Eye (tissue), 1 donor: ENCODE data around the gene TCEAL9.
"Not testable (repeated sequence)": the region's sequence is repeated elsewhere in the genome, so short reads cannot be mapped to it uniquely, and the experiment has no call there.

ENCODE experiments used
- DNase-seq: peaks from one replicate; pipeline ENCODE4 v3.0.0-alpha.2; 2015

TCEAL9 gene

DNA sequence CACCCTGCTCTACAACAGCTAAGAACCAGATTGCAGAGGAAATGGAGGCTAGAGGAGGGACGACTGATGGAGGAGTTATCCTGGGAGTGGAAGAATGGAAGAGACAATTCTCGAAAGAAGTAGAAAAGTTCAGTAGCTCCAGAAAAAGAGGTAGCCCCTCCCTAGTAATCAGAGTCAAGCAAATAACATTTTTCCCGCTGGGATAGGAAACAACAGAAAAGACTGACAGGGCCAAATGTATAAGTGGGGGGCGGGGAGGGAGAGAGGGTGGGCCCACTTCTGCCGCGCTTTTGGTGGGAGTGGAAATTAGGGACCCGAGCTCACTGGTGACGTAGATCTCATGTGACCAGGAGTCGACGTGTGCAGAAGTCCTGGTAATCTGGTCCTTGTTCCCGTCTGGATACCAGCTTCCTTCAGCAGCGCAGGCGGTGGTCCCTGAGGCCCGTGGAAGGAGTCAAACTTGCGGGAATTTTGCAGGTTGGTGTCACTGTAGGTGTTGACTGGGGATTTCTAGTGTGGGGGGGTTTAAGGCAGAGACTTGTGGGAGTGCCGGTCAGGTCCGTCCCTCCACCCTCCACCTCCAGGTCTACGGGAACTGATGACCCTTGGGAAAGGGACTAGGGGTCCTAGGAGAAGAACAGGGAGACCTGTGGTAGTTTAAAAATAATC lies at the start of gene TCEAL9:
Gene TCEAL9, plus strand, starts transcription at position 377 of the 669 bp plus-strand sequence. CDS start 1,179 bp downstream, outside the sequence.
- peak; percentile 89 for DNase-seq

- peak; percentile 41 for DNase-seq
Measured at GRCh38 chrX:103309860-103310554, 46.3 kb upstream of the TCEAL9 start.

GRCh38 chrX:103310555-103311398 lies 45.5 kb upstream of the TCEAL9 start, which contains the start of gene BEX2:
Gene BEX2 (minus strand): TSS chrX:103310990. CDS start chrX:103309976, 1,014 bp downstream.
- peak; percentile 91 for DNase-seq

- no peak for DNase-seq
Measured at GRCh38 chrX:103311399-103311780, 44.9 kb upstream of the TCEAL9 start.

GRCh38 chrX:103329991-103330390 lies 26.3 kb upstream of the TCEAL9 start, which contains the start of gene TCEAL7:
Gene TCEAL7 (plus strand): TSS chrX:103330239. CDS start chrX:103331404, 1,165 bp downstream.
- DNase-seq = peak; percentile 89

- DNase-seq = peak; percentile 84
Measured at GRCh38 chrX:103330681-103331288, 25.5 kb upstream of the TCEAL9 start.

DNA sequence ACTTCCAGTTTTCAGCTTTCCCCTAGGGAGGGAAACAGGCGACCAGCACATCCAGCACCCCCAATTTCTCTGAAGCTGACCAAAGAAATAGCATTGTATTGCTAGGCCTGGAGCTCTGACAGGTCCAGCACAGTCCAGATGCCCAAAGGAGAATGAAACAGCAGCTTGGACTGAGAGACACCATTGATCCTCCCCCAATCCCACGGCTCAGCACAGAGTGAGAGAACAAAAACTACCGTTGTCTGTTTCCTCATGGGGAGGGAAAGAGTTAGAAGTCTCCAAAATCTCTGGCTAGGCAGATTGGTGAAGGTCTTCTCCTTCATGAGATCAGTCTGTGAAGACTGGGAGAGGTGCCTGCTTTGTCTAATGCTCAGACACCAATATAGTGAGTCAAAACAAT lies 17.6 kb upstream of the TCEAL9 start:
- DNase-seq = no peak

- DNase-seq = peak; percentile 69
Measured at GRCh38 chrX:103343105-103343504, 13.2 kb upstream of the TCEAL9 start.

GRCh38 chrX:103344606-103345005 lies 11.7 kb upstream of the TCEAL9 start:
- no peak for DNase-seq

- no peak for DNase-seq
Measured at GRCh38 chrX:103347682-103348397, 8.5 kb upstream of the TCEAL9 start.

- peak; percentile 65 for DNase-seq
Measured at GRCh38 chrX:103356858-103357257, 552 bp downstream of the TCEAL9 start.

DNA sequence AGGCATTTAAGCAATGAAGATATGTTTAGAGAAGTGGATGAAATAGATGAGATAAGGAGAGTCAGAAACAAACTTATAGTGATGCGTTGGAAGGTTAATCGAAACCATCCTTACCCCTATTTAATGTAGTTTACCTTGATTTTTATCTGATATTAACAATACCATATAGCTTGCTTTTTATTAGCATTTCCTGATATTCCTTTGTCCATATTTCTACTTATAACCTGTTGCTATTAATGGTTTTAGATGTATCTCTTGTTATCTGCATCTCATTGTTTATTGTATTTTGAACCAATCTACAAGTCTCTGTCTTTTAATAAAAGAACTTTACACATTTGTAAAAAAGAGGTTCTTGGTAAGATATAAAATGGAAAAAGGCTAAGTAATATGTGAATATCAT lies 1.6 kb downstream of the TCEAL9 start:
- DNase-seq = no peak

- not testable (repeated sequence) for DNase-seq
Measured at GRCh38 chrX:103359605-103360004, 3.3 kb downstream of the TCEAL9 start.

DNA sequence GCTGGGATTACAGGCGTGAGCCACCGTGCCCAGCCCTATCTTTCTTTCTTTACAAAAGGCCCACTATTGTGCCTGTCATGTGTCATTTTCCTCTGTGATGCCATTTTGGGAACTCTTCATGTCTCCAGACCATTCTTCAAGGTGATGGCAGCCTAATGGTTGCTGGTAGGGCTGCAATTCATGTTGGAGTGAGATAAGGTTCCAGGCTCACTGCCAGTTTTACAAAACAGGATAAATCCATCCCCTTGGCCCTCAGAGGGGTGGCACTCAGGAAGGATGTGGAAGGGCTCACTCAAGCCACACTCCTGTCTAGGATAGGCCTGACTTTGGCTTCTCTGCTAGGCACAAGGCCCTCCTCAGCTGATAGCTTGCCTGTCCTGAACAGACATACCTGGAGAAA lies 3.8 kb downstream of the TCEAL9 start:
- DNase-seq = no peak

DNA sequence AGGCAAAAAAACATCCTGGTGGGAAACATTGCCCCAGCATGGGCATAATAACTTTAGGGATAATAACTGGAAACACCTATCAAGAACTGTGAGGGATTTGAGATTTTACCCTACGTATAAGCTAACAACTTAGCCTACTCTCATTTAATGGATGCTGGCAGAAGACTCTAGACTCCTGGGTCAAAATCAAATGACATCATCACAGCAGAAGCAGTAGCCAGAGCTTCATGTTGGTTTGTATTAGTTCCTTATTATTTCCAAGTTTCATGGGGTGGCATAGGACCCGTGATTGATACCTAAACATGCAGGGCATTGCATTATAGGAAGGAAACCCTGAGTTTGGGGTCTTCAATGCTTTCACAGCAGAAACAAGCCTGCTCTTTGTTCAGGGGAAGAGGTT lies 4.6 kb downstream of the TCEAL9 start:
- DNase-seq = no peak

- no peak for DNase-seq
Measured at GRCh38 chrX:103361798-103362197, 5.5 kb downstream of the TCEAL9 start.

DNA sequence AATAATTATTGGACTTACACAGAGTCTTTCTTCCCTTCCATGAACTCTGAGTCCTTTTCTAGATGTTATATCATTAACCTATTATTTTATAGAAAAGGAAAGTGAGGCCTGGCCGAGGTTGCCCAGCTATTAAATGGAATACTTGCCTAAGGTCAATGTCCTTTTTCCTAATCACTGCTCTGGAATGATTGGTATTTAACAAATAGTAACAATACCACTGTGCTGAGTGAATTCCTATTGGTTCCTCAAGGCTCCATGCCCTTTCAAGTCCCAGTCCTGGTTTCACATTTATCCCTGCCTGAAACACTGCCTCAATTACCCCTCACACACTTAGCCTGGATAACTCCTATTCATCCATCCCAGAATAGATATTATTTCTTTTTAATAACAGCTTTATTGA lies 6.2 kb downstream of the TCEAL9 start:
- no peak for DNase-seq

DNA sequence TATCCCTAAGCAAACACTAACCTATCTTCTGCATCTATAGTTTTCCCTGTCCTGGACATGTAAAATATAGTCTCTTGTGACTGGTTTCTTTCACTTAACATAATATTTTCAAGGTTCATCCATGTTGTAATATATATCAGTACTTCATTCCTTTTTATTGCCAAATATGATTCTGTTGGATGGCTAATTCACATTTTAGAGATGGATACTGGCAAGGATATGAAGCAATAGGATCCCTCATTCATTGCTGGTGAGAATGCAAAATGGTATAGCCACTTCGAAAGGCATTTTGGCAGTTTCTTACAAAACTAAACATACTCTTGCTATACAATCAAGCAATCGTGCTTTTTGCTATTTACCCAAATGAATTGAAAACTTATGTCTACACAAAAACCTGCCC lies 6.7 kb downstream of the TCEAL9 start:
- DNase-seq = no peak

GRCh38 chrX:103367502-103367901 lies 11.2 kb downstream of the TCEAL9 start:
- no peak for DNase-seq

GRCh38 chrX:103369479-103369878 lies 13.2 kb downstream of the TCEAL9 start:
- no peak for DNase-seq

- DNase-seq = no peak
Measured at GRCh38 chrX:103372886-103373285, 16.6 kb downstream of the TCEAL9 start.

- DNase-seq = no peak
Measured at GRCh38 chrX:103373581-103373980, 17.3 kb downstream of the TCEAL9 start.
